DND-41 (cell line): Measurements from ENCODE around the gene UGT1A6.

ENCODE experiments used
- CTCF ChIP-seq: IDR thresholded peaks from 2 replicates; pipeline ENCODE4 v1.5.1; 2012; ENCODE audit warnings: borderline replicate concordance, low read length, moderate library complexity, mild to moderate bottlenecking; ENCODE audit not compliant: poor library complexity, severe bottlenecking; ENCODE audit errors: extremely low read depth
- EZH2 ChIP-seq: IDR thresholded peaks from 3 replicates; pipeline ENCODE4 v1.6.1; 2012; ENCODE audit warnings: borderline replicate concordance, low read depth, mild to moderate bottlenecking, moderate library complexity, low read length, inconsistent platforms; ENCODE audit not compliant: severe bottlenecking

- no peak for TF ChIP-seq EZH2
- TF ChIP-seq CTCF, result no peak
Measured at GRCh38 chr2:233800208-233800607, 107.5 kb downstream of the UGT1A6 start.
